ENCODE results near the gene METTL22. TPM values are rescaled to one million over a fixed set of nuclear protein-coding genes. Genes with fewer than 3 reads are reported as not detected.

METTL22 gene
- polyA plus RNA-seq, 1 experiment = 54.6 TPM

GRCh38 chr16:8588682-8589056, 32.8 kb upstream of the METTL22 start:
- TF ChIP-seq, protein P1, sequence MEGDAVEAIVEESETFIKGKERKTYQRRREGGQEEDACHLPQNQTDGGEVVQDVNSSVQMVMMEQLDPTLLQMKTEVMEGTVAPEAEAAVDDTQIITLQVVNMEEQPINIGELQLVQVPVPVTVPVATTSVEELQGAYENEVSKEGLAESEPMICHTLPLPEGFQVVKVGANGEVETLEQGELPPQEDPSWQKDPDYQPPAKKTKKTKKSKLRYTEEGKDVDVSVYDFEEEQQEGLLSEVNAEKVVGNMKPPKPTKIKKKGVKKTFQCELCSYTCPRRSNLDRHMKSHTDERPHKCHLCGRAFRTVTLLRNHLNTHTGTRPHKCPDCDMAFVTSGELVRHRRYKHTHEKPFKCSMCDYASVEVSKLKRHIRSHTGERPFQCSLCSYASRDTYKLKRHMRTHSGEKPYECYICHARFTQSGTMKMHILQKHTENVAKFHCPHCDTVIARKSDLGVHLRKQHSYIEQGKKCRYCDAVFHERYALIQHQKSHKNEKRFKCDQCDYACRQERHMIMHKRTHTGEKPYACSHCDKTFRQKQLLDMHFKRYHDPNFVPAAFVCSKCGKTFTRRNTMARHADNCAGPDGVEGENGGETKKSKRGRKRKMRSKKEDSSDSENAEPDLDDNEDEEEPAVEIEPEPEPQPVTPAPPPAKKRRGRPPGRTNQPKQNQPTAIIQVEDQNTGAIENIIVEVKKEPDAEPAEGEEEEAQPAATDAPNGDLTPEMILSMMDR (IDR thresholded peaks at IDR 0.05; ENCODE audit: insufficient read depth, low read depth, low read length) = no peak

DNA sequence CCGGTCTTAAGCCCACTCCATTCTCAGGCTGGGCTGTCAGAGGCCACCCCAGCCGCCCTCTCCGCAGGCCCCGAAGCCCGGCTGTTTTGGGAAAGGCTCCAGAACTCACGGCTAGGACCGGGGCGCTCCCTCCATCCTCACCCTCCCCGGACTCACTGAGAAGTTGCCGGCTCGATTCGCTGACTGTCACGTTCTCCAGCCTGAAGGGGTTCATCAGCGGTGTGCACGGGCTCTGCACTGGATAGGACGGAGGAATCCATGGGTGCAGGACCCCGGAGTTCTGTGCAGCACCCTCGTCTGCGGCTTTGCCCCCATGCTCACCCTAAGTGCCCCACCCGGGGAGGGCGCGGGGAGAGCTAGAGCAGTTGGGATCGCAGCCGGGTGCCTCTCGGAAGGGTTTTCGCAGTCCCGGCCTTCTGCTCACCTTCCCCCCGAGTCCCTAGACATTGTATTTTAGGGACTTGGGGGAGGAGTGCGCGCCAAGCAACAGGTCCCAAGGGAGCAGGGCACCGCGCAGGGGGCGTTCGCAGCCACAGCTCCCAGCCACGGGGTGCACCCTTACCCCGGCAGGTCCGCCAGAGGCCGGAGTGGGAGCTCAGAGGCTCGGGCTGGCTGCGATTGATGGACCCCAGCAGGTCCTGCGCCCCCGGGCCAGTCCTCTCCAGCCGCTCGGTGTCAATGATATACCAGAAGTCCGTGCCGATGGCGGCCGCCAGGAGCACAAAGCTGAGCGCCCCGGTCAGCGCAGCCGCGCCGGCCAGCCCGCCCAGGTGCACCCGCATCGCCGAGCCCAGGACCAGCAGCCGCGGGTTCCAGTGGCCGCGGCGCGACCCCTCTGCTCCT, 32.2 kb upstream of the METTL22 start:
- ChIA-PET POLR2A (no interaction called here), CTCF (interaction anchor here (1.2 kb wide), 1 partner anchor 14 kb away, joined by 3 read pairs; no protein-coding TSS in a partner anchor)
- TF ChIP-seq, protein P1 (IDR thresholded peaks at IDR 0.05; ENCODE audit: insufficient read depth, low read depth, low read length) = no peak
- H3K27me3 ChIP-seq (ENCODE audit: control insufficient read depth, insufficient read depth, low read length) = peaks cover 16% of the 10 kb centered on the region
- H3K4me3 ChIP-seq (ENCODE audit: low read depth, low read length) = no peak overlapping the region
- no peaks in the 10 kb centered on the region for H3K36me3 ChIP-seq (ENCODE audit: control insufficient read depth, insufficient read depth, low read length)
- no peak for DNase-seq (ENCODE audit: low read depth)

More at GRCh38 chr16:8588682-8589056, 32.8 kb upstream of the METTL22 start:
- ChIA-PET POLR2A (no interaction called here), CTCF (no interaction called here)
- Histone ChIP-seq H3K4me3 (ENCODE audit: low read depth, low read length) (no peak overlapping the region), H3K36me3 (ENCODE audit: control insufficient read depth, insufficient read depth, low read length) (no peaks in the 10 kb centered on the region), H3K27me3 (ENCODE audit: control insufficient read depth, insufficient read depth, low read length) (peaks cover 16% of the 10 kb centered on the region)
- no peak for DNase-seq (ENCODE audit: low read depth)

- TF ChIP-seq, protein P1 (IDR thresholded peaks at IDR 0.05; ENCODE audit: insufficient read depth, low read depth, low read length) = no peak
- DNase-seq (ENCODE audit: low read depth) = no peak
- peaks cover 16% of the 10 kb centered on the region for H3K27me3 ChIP-seq (ENCODE audit: control insufficient read depth, insufficient read depth, low read length)
- no peaks in the 10 kb centered on the region for H3K36me3 ChIP-seq (ENCODE audit: control insufficient read depth, insufficient read depth, low read length)
- H3K4me3 ChIP-seq (ENCODE audit: low read depth, low read length) = no peak within 1 kb of the TSS
- ChIA-PET POLR2A (no interaction called here), CTCF (interaction anchor here (1.2 kb wide), 1 partner anchor 15 kb away, joined by 3 read pairs; no protein-coding TSS in a partner anchor)
Observed at GRCh38 chr16:8589900-8590688, 31.4 kb upstream of the METTL22 start, which contains the start of gene TMEM114. Gene TMEM114 (minus strand): TSS chr16:8590511. CDS start chr16:8589838, 673 bp downstream.

- Histone ChIP-seq H3K36me3 (ENCODE audit: control insufficient read depth, insufficient read depth, low read length) (no peaks in the 10 kb centered on the region), H3K27me3 (ENCODE audit: control insufficient read depth, insufficient read depth, low read length) (peaks cover 16% of the 10 kb centered on the region), H3K4me3 (ENCODE audit: low read depth, low read length) (no peak overlapping the region)
- TF ChIP-seq, protein P1 (IDR thresholded peaks at IDR 0.05; ENCODE audit: insufficient read depth, low read depth, low read length) = no peak
- no peak for DNase-seq (ENCODE audit: low read depth)
- CTCF ChIA-PET = no interaction called here
- POLR2A ChIA-PET = no interaction called here
Observed at GRCh38 chr16:8590811-8591210, 30.7 kb upstream of the METTL22 start.

DNA sequence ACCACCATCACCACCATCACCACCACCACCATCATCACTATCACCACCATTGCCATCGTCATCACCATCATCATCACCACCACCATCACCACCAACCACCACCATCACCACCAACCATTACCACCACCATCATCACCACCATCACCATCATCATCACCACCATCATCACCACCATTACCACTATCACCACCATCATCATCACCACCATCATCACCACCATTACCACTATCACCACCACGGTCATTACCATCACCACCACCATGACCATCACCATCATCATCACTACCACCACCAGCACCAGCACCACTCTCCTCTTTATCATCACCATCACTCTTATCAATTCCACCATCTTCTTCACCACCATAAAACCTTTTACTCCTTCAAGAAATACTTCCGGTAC, 30.0 kb upstream of the METTL22 start:
- H3K4me3 ChIP-seq (ENCODE audit: low read depth, low read length) = no peak overlapping the region
- H3K36me3 ChIP-seq (ENCODE audit: control insufficient read depth, insufficient read depth, low read length) = no peaks in the 10 kb centered on the region
- no peak for DNase-seq (ENCODE audit: low read depth)
- peaks cover 16% of the 10 kb centered on the region for H3K27me3 ChIP-seq (ENCODE audit: control insufficient read depth, insufficient read depth, low read length)
- TF ChIP-seq, protein P1 (IDR thresholded peaks at IDR 0.05; ENCODE audit: insufficient read depth, low read depth, low read length) = no peak
- ChIA-PET POLR2A (no interaction called here), CTCF (no interaction called here)

Measured in BJ (cell line).